Esophagus squamous epithelium (tissue), 5 donors: Measurements from ENCODE around the gene TRIM15. TPM values are rescaled to one million over a fixed set of nuclear protein-coding genes. Genes with fewer than 3 reads are reported as not detected.

Experiments used
- DNase-seq: peaks from one replicate; lab custom pipeline; 2025; lab: John Stamatoyannopoulos, UW
- H3K27ac ChIP-seq, 4 donors: fragments of 200-600 bp; sonication (generic); one replicate each; pipeline ENCODE4 v1.5.1; 2016 to 2019; ENCODE audit warnings: mild to moderate bottlenecking in 1 of 4
- H3K27me3 ChIP-seq, 4 donors: fragments of 200-600 bp; sonication (generic); 1 replicate in 3 of 4; 2 replicates in 1 of 4; pipeline versions ENCODE4 v1.5.1 to v1.6.0; 2017 to 2021; ENCODE audit warnings: antibody characterized with exemption in 1 of 4
- H3K36me3 ChIP-seq, 3 donors: fragments of 200-600 bp; sonication (generic); one replicate each; pipeline ENCODE4 v1.5.1; 2016 to 2019
- H3K4me1 ChIP-seq, 3 donors: fragments of 200-600 bp; sonication (generic); one replicate each; pipeline ENCODE4 v1.5.1; 2017 to 2019
- H3K4me3 ChIP-seq, 4 donors: fragments of 200-600 bp; sonication (generic); 1 replicate in 3 of 4; 2 replicates in 1 of 4; pipeline ENCODE4 v1.5.1; 2016 to 2019; ENCODE audit warnings: mild to moderate bottlenecking in 2 of 4, moderate library complexity in 1 of 4
- H3K9me3 ChIP-seq, 3 donors: fragments of 200-600 bp; sonication (generic); one replicate each; pipeline ENCODE4 v1.5.1; 2016 to 2019
- POLR2A ChIP-seq, 4 donors: fragments of 450-650 bp; IDR thresholded peaks; one replicate each; pipeline ENCODE4 v1.6.1; 2017; ENCODE audit warnings: antibody characterized with exemption in 4 of 4, mild to moderate bottlenecking in 4 of 4, moderate library complexity in 3 of 4
- whole genome bisulfite sequencing, 2 donors: methylation state at CpG; one replicate each; pipeline ENCODE4 v1.1.5; 2018; 5-methylcytosine and 5-hydroxymethylcytosine counted together
- intact Hi-C: fragments of 100-400 bp; cut with DNase I; formaldehyde crosslinking; loops from one replicate; pipeline ENCODE4 v1.15.0; 2022
- total RNA-seq, 4 donors: library from RNA; depleted of rRNA; stranded (reverse); fragments of >200 nt; gene quantifications; one replicate each; pipeline ENCODE4 v1.1.0, GENCODE V29; 2016
- TF ChIP-seq, protein P1 (sequence below), 6 experiments: fragments of 450-650 bp in 4 of 6; fragments of 200-600 bp in 2 of 6; sonication (generic) in 2 of 6; IDR thresholded peaks; one replicate each; pipeline ENCODE4 v1.5.1; 2016 to 2019; ENCODE audit warnings: antibody characterized with exemption in 6 of 6, mild to moderate bottlenecking in 4 of 6, moderate library complexity in 4 of 6
- donor health status: DM: yes; HTN: yes; CAD: no.

TRIM15 gene
- total RNA-seq, 4 donors from 2014 or later = not detected

DNA sequence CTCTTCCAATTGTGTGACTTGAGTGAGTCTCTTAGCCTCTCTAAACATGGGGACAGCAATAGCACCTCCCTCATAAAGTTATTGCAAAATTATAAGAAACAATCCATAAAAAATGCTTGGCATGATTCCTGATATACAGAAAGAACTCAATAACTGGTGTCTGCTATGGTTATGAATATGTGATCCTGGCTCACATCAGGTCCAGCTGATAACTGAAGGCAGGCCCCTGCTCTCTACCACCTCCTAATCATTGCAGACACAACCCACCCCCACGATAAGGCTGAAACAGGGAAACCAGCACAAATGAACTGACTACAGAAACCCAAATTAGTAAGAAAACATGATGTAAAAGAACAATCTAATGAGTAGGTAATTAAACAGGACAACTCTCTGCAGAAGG, 5.4 kb downstream of the TRIM15 start:
- no peak overlapping the region for H3K27ac ChIP-seq
- no peaks in the 10 kb centered on the region for H3K9me3 ChIP-seq
- H3K4me3 ChIP-seq = no peak overlapping the region
- 25 to 91% methylated on average over 1 of the region's 1 CpG for WGBS, 2 donors
- no peak for DNase-seq
- peaks cover 8 to 10% (median 8%) of the 10 kb centered on the region in 3 donors for H3K4me1 ChIP-seq
- H3K36me3 ChIP-seq = no peaks in the 10 kb centered on the region
- intact Hi-C loops = no loop called here
- TF ChIP-seq, protein P1, sequence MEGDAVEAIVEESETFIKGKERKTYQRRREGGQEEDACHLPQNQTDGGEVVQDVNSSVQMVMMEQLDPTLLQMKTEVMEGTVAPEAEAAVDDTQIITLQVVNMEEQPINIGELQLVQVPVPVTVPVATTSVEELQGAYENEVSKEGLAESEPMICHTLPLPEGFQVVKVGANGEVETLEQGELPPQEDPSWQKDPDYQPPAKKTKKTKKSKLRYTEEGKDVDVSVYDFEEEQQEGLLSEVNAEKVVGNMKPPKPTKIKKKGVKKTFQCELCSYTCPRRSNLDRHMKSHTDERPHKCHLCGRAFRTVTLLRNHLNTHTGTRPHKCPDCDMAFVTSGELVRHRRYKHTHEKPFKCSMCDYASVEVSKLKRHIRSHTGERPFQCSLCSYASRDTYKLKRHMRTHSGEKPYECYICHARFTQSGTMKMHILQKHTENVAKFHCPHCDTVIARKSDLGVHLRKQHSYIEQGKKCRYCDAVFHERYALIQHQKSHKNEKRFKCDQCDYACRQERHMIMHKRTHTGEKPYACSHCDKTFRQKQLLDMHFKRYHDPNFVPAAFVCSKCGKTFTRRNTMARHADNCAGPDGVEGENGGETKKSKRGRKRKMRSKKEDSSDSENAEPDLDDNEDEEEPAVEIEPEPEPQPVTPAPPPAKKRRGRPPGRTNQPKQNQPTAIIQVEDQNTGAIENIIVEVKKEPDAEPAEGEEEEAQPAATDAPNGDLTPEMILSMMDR (IDR thresholded peaks at IDR 0.05) = no peak
- TF ChIP-seq POLR2A (IDR thresholded peaks at IDR 0.05) = no peak
- peaks cover 0 to 71% (median 12%) of the 10 kb centered on the region in 4 donors for H3K27me3 ChIP-seq

DNA sequence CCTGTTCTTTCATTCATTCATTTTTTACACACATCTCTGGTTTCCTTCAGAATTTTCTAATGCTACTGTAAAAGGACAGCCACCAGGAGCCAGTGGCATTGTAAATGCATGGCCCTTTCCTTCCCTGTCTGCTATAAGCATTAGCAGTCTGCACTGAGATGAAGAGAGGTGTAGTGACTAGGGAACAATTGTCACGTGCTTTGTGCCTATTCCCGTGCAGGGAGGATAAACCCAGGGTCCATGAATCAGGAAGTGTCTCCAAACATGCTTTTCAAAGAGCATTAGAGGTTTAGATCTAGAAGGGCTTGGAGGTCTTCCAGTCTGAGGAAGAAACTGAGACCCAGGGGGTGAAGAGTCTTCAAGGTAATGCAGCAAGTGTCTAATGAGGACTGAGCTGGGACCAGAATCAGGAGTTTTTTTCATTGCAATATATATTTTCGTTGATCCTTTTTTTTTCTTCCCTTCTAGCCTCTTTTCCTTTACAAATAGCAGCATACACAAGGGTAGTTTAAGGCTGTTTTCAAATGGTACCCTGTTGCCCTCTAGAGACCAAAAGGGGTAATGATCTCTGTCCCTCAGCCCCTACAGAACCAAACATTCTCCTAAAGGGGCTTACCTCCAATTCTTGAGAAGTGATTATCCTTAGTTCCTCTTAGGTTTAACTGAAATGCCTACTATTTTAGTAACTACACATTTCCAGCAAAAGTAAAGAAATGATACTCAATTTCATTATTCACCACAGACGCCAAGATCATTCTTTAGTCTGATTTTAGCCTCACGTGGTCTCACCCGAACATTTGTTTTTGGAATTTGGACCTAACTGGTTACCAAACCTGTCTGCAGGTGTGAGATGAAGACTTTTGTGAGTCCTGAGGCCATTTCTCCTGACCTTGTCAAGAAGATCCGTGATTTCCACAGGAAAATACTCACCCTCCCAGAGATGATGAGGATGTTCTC, 6.6 kb downstream of the TRIM15 start:
- Histone ChIP-seq H3K4me3 (no peak overlapping the region), H3K4me1 (peaks cover 8 to 10% (median 8%) of the 10 kb centered on the region in 3 donors), H3K9me3 (no peaks in the 10 kb centered on the region), H3K27me3 (peaks cover 0 to 80% (median 12%) of the 10 kb centered on the region in 4 donors), H3K36me3 (no peaks in the 10 kb centered on the region), H3K27ac (no peak overlapping the region)
- DNase-seq = no peak
- WGBS, 2 donors = 20 to 21% methylated on average over 7 of the region's 7 CpGs
- intact Hi-C loops = no loop called here
- no peak for TF ChIP-seq POLR2A (IDR thresholded peaks at IDR 0.05)
- TF ChIP-seq, protein P1 (IDR thresholded peaks at IDR 0.05) = peak in 5 of 6 experiments; percentile 55 to 73 (median 64)

DNA sequence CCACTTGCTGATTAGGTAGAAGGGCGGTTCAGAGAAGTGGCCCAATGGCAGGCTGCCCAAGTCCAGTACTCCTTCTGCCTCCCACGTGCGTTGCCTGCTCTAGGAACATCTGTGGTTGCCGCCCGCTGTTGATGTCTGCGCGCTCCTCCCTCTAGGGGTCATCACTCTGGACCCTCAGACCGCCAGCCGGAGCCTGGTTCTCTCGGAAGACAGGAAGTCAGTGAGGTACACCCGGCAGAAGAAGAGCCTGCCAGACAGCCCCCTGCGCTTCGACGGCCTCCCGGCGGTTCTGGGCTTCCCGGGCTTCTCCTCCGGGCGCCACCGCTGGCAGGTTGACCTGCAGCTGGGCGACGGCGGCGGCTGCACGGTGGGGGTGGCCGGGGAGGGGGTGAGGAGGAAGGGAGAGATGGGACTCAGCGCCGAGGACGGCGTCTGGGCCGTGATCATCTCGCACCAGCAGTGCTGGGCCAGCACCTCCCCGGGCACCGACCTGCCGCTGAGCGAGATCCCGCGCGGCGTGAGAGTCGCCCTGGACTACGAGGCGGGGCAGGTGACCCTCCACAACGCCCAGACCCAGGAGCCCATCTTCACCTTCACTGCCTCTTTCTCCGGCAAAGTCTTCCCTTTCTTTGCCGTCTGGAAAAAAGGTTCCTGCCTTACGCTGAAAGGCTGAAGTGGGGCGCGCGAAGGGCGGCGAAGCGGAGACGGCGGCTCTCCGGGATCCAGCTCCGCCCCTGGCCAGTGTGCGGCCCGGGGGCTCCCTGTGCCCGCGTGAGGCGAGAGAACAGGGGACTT, 8.5 kb downstream of the TRIM15 start:
- Histone ChIP-seq H3K27me3 (peaks cover 0 to 95% (median 12%) of the 10 kb centered on the region in 4 donors), H3K4me3 (peak overlapping the region in 2 of 4 donors; percentile 20 to 44), H3K36me3 (no peaks in the 10 kb centered on the region), H3K27ac (no peak overlapping the region), H3K4me1 (peaks cover 8 to 10% (median 8%) of the 10 kb centered on the region in 3 donors), H3K9me3 (no peaks in the 10 kb centered on the region)
- no peak for DNase-seq
- TF ChIP-seq POLR2A (IDR thresholded peaks at IDR 0.05) = no peak
- TF ChIP-seq, protein P1 (IDR thresholded peaks at IDR 0.05) = no peak
- 3 to 16% methylated on average over 8 to 35 of the region's 62 CpGs for WGBS, 2 donors
- intact Hi-C loops = no loop called here

DNA sequence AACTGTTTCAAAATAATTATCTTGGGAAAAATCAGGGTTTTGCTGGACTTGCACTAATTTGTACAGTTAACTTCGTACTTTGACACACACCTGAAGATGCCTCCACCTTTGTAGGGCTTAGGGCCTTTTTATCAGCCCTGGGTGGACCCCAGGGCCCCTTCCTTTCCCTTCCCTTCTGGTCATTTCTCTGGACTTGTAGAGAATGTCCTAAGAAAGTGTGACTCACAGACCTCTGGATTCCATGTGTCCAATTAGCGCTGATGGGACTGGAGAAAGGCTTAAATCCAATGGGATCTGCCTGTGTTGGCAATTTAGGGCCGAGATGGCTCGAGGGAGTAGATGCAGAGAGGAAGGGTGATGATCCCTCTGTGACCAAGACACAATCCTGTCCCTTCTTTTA, 9.3 kb downstream of the TRIM15 start:
- H3K27me3 ChIP-seq = peaks cover 0 to 95% (median 15%) of the 10 kb centered on the region in 4 donors
- no peaks in the 10 kb centered on the region for H3K9me3 ChIP-seq
- no peak overlapping the region for H3K27ac ChIP-seq
- H3K36me3 ChIP-seq = no peaks in the 10 kb centered on the region
- 76 to 78% methylated on average over 4 of the region's 4 CpGs for whole genome bisulfite sequencing, 2 donors
- TF ChIP-seq, protein P1 (IDR thresholded peaks at IDR 0.05) = no peak
- no peak for TF ChIP-seq POLR2A (IDR thresholded peaks at IDR 0.05)
- DNase-seq = no peak
- H3K4me3 ChIP-seq = no peak overlapping the region
- H3K4me1 ChIP-seq = peaks cover 8 to 10% (median 8%) of the 10 kb centered on the region in 3 donors
- intact Hi-C loops = no loop called here
